GM12892 (cell line): ENCODE results near the gene LARP4.
"Not testable (repeated sequence)": the region's sequence is repeated elsewhere in the genome, so short reads cannot be mapped to it uniquely, and the experiment has no call there.

Experiments used
- DNase-seq: peaks from one replicate; pipeline ENCODE4 v3.0.0; 2011; ENCODE audit not compliant: insufficient read length
- FAIRE-seq: peaks from 2 replicates; lab custom pipeline; 2011; peaks lifted over from hg19 to GRCh38; lab: Jason Lieb, UNC
- POLR2A ChIP-seq: IDR thresholded peaks from 2 replicates; pipeline ENCODE4 v1.6.1; 2011; ENCODE audit warnings: low read depth, low read length, control low read depth
- POLR2AphosphoS5 ChIP-seq: IDR thresholded peaks from 2 replicates; pipeline ENCODE4 v1.6.1; 2011; ENCODE audit warnings: low read depth, low read length, control low read depth
- TAF1 ChIP-seq: IDR thresholded peaks from 2 replicates; pipeline ENCODE4 v1.6.1; 2011; ENCODE audit warnings: low read depth, mild to moderate bottlenecking, control low read depth, low read length, borderline replicate concordance

The LARP4 gene

DNA sequence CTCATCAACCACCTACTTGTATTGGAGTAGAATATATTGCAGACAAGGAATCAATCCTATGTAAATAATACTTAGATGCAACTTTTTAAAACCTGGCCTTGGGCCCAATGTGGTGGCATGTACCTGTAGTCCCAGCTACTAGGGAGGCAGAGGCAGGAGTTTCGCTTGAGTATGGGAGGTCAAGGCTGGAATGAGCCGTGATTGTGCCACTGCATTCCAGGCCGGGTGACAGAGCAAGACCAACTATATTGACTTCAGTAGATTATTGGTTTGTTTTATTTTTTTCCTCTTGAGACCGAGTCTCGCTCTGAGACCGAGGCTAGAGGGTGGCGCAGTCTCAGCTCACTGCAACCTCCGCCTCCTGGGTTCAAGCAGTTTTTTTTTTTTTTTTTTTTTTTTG, 3.6 kb downstream of the LARP4 start:
- DNase-seq = no peak
- no peak for FAIRE-seq
- TF ChIP-seq POLR2AphosphoS5 (no peak), TAF1 (no peak), POLR2A (no peak)

DNA sequence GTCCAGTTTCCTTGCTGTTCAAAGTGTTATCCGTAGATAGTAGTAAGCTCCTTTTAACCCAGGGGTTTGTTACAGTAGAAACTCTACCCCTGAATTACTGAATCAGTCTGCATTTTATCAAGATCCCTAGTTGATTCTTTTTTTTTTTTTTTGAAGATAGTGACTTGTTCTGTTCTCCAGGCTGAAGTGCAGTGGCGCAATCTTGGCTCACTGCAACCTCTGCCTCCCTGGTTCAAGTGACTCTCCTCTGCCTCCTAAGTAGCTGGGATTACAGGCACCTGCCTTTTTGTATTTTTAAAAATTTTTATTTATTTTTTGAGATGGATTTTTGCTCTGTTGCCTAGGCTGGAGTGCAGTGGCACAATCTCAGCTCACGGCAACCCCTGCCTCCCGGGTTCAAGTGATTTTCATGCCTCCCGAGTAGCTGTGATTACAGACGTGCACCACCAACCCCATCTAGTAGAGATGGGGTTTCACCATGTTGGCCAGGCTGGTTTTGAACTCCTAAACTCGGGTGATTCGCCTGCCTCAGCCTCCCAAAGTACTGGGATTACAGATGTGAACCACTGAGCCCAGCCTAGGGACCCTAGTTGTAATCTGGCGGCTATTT, 10.5 kb downstream of the LARP4 start:
- no peak for DNase-seq
- TF ChIP-seq POLR2AphosphoS5 (no peak), POLR2A (no peak), TAF1 (no peak)
- no peak for FAIRE-seq

DNA sequence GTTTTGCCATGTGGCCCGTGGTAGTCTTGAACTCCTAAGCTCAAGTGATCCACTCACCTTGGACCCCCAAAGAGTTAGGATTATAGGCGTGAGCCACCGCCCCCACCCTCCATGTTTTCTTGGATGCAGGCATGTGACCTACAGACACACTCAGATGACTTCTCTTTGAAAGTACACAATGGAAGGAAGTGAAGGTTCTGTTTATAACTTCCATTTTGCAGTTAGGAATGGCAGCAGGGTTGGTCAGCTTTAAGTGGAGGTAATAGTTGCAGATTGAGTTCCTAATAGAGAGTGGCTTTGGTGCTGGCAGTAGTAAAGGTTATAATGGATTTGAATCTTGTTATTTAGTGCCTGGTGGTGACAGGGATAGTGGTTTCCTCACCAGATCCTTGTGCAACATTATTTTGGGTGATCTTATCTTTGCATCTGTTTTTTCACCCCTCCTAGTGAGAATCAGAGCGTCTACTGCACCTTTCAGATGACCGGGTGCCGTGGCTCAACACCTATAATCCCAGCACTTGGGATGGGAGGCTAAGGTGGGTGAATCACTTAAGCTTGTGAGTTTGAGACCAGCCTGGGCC, 15.3 kb downstream of the LARP4 start:
- TF ChIP-seq POLR2A (no peak), POLR2AphosphoS5 (no peak), TAF1 (no peak)
- no peak for DNase-seq
- FAIRE-seq = no peak

DNA sequence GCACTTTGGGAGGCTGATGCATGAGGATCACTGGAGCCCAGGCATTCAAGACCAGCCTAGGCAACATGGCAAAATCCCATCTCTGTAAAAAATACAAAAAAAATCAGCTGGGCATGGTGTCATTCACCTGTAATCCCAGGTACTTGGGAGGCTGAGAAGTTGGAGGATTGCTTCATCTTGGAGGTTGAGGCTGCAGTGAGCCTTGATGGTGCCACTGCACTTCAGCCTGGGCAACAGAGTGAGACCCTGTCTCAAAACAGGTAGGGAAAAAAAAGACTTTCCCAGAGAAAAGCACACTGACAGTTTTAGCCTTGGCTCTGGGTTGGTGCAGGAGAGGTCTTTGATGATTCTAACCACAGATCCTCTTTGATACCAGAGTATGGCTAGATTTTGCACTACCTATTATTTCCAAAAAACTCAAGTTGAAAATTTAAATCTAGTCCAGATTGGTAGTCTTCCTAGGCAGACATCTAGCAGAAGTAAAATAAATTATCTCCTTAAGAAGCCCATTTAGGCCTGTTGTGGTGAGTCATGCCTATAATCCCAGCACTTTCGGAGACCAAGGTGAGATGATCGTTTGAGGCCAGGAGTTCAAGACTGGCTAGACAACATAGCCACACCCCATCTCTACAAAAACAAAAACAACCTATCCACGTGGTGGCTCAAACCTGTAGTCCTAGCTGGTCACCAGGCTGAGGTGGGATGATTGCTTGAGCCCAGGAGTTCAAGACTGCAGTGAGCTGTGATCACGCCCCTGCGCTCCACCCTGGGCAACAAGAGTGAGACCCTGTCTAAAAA, 18.6 kb downstream of the LARP4 start:
- TF ChIP-seq POLR2A = no peak
- no peak for TF ChIP-seq POLR2AphosphoS5
- TF ChIP-seq TAF1 = no peak
- DNase-seq = no peak
- FAIRE-seq = no peak

DNA sequence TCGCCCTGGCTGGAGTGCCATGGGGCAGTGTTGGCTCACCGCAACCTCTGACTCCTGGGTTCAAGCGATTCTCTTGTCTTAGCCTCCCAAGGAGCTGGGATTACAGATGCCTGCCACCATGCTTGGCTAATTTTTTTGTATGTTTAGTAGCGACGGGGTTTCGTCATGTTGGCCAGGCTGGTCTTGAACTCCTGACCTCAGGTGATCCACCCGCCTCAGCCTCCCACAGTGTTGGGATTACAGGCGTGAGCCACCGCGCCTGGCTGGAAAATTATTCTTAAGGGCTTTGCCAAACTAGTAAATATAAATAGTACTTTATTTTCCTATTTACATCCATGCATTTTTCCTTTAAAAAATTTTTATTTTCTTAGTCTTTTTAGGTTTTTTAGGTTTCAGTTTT, 22.2 kb downstream of the LARP4 start:
- DNase-seq, FAIRE-seq: not testable (repeated sequence)

DNA sequence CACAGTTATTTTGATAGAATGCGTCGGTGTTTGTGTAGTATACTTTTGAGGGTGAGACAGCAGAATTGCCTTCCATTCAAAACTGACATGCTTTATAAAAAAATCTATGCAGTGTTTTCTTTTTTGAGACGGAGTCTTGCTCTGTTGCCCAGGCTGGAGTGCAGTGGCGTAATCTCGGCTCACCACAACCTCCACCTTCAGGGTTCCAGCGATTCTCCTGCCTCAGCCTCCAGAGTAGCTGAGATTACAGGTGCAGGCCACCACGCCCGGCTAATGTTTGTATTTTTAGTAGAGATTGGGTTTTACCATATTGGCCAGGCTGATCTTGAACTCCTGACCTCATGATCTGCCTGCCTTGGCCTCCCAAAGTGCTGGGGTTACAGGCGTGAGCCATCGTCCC, 22.7 kb downstream of the LARP4 start:
- DNase-seq, FAIRE-seq: not testable (repeated sequence)

DNA sequence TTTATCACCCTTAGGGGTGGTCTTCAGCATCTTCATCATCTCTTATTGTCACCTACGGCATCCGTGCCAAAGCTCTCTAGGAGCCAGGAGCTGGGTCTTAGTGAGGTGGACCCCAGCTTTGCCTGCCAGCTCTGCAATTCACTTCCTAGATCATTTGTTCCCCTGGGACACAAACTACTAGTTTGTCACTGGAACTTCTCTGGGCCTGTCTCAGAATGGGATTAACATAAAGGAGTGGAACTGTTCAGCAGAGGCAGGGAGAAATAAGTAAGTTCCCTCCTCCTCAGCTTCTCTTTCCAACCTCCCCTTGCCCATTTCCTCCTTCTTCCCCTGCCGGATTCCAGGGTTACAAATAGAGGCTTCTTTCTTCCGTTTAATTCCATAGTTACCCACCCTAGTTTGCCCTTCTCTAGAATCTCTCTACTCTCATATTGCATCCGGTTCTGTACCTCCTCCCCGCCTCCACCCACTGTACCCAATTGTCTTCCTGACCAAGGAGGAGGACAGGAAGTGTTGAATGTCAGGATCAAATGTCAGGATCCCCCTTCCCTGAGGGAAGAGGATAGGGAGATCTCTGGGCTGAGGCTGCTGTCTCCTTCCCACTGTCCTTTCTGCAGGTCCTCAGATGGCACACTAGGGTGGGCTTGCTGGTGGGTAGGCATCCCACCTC, 25.0 kb downstream of the LARP4 start:
- TF ChIP-seq TAF1 = no peak
- no peak for TF ChIP-seq POLR2A
- TF ChIP-seq POLR2AphosphoS5 = no peak
- FAIRE-seq = no peak

DNA sequence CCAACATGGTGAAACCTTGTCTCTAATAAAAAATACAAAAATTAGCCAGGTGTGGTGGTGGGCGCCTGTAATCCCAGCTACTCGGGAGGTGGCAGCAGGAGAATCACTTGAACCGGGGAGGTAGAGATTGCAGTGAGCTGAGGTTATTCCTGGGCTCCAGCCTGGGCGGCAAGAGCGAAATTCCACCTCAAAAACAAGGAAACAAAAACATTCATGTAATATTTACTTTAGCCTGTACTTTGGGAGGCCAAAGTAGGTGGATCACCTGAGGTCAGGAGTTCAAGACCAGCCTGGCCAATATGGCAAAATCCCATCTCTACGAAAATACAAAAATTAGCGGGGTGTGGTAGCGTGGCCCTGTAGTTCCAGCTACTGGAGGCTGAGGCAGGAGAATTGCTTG, 31.0 kb downstream of the LARP4 start:
- FAIRE-seq = not testable (repeated sequence)

More for the DNA sequence above, 25.0 kb downstream of the LARP4 start:
- DNase-seq = no peak

DNA sequence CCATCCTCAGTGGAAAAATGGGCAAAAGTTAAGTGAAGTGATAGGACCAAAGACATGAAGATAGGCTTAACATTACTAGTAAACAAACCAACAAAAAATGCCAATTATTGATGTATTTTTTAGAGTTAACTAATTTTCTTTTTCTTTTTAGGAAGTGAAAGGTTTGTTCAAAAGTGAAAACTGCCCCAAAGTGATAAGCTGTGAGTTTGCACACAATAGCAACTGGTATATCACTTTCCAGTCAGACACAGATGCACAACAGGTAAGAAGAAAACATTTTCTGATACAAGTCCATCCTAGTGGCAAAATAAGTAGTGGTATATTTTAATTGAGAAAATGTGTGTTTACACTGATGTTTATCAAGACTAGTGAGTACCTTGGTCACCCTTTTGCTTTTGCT, 39.6 kb downstream of the LARP4 start:
- no peak for TF ChIP-seq POLR2A
- TF ChIP-seq TAF1 = no peak
- TF ChIP-seq POLR2AphosphoS5 = no peak
- FAIRE-seq = peak; percentile 70
- DNase-seq = no peak

More for the DNA sequence above, 31.0 kb downstream of the LARP4 start:
- DNase-seq = not testable (repeated sequence)

DNA sequence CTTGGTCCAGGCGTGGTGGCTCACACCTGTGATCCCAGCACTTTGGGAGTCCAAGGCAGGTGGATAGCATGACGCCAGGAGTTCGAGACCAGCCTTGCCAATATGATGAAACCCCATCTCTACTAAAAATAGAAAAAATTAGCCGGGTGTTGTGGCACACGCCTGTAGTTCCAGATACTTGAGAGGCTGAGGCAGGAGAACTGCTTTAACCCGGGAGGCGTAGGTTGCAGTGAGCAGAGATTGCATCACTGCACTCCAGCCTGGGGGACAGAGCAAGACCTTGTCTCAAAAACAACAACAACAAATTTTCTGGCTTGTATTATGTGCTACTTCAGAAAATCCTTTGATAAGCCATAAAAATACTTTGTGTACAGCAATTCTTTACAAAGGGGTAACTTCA, 41.1 kb downstream of the LARP4 start:
- DNase-seq (no peak), FAIRE-seq (no peak)
- no peak for TF ChIP-seq POLR2A
- TF ChIP-seq POLR2AphosphoS5 = no peak
- no peak for TF ChIP-seq TAF1

DNA sequence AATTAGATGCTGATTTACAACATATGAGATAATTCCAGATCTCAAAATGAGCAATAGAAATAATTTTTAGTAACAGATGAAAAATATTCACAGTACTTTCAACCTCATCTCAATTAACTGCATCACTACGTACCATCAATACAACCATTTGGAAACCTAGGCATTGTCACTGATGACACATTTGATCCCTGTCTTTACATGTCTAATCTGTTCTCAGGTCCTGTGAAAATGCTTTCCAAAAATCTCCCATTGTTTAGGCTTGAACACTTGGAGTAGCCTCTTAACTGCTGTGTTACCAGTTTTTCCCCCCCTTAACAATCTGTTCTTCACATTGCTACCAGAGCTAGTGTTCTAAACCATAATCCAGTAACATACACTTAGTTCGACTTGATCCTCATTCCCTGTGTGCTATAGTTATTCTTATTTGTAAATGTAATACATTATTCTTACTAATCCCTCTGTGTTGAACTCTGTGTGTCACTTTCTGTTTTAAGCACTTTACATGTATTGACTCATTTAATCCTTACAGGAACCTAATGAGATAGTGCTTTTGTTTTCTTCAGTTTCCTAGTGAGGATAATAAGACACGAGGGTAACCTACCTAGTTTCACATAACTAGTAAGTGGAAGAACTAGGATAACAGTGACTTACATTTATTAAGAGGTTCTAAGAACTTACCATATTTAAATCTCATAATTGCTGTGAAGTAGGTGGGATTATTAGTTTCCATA, 41.7 kb downstream of the LARP4 start:
- FAIRE-seq (no peak), DNase-seq (no peak)
- no peak for TF ChIP-seq POLR2A
- TF ChIP-seq TAF1 = no peak
- TF ChIP-seq POLR2AphosphoS5 = no peak

DNA sequence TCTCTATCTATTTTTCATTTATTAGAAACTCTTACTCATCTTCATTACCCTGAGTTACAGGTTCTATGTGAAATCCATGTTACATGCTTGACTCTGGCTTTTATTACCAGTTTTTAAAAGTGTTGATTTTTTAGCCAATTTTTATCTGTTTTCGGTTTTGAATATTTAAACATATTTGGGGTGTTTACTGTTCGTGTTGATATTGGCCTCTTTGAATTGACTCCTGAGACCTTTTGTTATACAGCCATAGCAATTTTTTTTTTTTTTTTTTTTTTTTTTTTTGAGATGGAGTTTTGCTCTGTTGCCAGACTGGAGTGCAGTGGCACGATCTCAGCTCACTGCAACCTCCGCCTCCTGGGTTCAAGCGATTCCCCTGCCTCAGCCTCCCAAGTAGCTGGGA, 49.0 kb downstream of the LARP4 start:
- not testable (repeated sequence) for FAIRE-seq, DNase-seq
